HG03097 (cell line): ENCODE data around the gene VDR.

ENCODE experiments used
- ATAC-seq: cut with Tn5 transposase; IDR thresholded peaks from one replicate; pipeline ENCODE4 v1.9.1; 2021; ENCODE audit not compliant: unreplicated experiment, low FRiP score

The VDR gene

DNA sequence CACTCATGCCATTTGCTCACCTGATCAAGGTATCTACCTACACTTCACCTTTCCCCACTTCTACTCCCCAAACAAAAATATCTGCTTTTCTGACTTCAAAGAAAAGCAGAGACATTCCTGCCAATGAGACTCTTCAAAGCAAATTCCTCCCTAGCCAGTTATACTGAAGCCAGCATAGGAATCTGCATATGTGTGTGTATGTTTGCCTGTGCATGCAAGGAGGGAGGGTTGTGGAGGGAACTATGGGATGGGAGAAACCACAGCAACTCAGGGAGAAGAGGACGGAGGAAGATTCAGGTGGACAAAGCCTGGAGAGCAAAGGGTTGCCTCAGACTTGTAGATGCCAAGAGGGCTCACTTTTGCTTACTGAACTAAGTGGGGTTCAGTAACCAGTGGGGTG lies 26.4 kb upstream of the VDR start:
- ATAC-seq = no peak

DNA sequence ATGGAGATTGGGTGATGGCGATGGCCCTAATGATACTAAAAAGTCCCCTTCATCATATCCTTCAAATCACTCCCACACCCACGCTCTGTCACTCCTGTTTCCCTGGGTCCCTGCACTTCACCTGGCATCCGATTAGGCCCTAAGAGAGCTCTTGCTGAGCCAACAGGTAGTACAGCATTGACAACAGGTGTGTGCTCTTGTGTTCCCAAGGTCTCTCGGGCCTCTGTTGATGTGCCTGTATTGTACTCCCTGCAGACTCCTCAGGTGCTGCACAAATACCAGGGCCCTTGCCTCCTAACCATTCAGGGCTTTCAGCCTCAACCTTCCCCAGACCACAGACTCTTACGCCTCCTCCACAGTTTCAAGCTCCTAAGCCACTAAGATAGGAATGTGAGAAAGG lies 25.8 kb upstream of the VDR start:
- no peak for ATAC-seq

DNA sequence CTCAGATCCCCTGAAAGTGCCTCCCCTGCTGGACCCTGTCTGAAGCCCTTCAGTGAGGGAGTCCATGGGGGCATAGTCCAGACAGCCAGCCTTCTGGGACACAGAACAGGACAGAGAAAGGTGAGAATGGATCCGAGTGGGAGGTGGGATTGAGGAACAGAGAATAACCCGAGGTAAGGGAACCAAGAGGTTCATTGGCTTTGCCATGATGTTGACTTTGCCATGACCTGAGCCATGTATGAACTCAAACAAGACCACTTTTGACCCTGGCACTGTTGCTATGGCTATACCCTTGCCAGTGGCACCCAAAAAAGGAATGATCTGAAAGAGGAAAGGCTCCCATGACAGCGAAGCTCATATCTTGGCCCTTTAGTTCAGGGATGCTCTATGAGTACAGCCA lies 22.6 kb upstream of the VDR start:
- ATAC-seq = no peak

DNA sequence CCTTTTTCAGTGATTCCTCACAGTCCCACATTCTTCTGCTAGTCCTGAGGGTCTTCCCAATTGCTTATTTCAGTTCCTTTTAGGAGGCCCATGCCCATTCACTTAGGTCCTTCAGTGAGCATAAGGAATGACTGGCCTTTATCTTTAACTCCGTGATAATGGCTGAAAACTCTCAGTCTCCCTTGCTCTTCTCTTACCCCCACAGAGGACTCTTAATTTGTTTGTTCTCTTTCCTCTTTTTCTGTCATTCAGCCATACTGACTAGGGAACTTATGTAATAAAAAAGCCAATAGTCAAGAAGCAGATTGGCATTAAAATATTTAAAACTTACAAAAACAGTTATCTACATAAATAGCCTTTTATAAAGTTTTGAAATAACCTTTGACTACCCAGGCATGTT lies 17.1 kb upstream of the VDR start:
- ATAC-seq = no peak

DNA sequence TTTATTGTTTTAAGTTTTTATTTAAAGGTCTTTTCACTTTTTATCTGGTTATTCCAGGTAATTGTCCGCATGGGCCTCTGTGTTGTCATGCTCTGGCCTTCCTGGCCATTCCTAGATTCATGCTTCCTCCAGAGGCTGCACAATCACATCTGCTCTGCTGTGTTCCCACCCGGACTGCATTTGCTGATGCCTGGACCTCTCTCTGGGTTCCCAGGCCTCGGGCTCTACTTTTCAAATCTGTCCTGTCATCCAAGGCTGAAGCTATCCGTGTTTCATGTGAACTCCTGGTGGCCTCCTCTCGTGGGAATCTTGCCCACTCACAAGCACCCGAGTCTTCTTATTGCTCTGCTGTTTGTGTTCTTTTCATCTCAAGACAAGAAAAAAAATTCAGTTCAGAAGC lies 16.1 kb upstream of the VDR start:
- no peak for ATAC-seq

DNA sequence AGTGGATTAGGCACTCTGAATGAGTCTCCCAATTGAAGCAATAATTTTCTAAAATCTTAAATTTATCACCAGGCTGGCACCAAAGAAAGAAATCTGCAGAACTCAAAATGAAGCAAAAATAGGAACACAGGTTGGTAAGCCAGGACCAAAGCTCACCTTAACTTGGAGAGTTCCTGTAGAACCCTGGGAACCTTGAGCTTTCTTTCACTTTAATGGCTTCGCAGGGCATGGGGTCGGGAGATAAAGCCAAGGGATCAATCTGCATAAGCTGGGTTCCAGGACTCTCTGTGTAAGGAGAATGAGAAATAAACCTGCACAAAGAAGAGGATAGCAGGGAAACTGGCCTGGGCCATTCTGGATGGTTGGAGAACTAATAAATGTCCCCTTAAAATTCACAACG lies 8.3 kb upstream of the VDR start:
- ATAC-seq = no peak

DNA sequence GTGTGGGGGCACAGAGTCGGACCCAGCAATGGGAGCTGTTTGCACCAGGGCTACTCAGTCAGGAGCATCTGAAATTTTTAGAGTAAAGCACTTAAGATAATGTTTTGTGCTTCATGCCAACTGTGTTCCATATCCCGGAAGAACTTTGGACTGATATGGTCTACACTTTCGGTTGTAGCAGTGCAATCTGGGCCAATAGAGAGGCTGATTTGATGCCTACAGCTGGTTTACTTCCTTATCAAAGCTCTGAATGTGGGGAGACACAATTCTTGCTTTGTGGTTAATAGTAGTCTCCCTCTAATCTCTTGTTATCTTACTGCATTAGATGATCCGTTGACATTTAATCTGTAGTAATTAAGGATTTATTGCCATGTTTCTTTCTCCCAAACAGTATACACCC lies 7.8 kb upstream of the VDR start:
- no peak for ATAC-seq

DNA sequence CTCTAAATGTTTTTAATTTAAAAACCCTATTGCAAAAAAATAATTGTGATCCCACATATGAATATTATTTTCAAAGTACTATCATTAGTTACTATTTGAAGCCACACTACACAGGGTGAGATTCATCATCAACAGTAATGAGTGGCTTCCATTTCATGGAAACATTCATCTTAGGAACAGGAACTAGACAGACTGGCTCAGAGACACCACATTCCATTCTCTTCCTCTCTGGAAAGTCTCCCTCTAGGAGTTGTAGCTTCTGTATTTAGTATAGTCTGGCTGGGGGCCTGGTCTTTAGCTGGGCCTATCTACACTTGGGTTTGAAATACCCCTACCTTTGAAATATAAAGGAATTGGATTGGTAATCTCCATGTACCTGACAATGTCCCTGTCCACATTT lies 6.2 kb upstream of the VDR start:
- no peak for ATAC-seq

DNA sequence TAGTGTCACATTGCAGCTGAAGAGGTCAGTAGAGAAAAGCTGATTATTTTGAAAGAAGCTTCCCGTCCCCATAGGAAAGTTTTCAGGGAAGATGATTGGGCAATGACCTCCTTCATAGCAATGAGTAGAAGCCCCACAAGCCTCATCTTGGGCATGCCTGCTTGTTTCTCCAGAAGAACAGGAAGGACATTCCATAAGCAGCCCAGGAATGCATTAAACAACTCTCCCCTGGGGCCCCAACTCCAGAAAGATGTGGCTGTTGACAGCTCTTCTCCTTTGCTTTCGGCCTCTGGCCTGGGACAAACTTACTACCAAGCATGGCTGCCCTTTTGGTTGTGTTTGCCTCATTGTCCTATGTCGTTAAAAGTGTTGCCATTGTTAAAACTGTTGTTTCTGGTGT lies 5.7 kb upstream of the VDR start:
- ATAC-seq = no peak

DNA sequence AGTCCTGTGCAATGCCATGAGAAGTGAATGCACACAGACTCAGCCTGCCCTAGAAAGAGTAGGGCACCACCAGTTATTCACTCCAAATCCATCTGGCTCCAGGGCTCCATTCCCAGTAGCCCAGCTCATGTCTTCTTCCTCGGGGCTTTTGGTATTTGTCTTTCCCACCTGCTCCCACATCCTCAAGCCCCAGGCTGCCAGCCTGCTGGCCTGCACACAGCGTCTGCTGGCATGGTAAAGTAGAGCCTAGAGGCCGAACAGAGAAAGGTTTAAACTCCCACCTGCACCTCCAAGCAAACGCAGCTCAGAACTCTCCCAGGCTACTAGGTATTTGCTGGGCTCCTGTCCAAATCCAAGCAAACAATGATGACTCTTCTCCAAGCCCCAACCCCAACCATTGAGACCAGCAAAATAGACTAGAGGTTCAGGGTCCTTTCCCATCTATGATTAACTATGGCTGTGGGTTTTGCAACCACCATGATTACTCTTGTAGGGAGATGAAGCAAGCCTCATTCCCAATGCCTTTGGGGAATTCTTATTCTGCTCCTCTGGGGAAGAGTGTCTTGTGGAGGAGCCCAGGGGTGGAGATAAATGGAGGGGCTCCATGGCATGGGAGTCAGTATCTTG lies 5.2 kb upstream of the VDR start:
- no peak for ATAC-seq

DNA sequence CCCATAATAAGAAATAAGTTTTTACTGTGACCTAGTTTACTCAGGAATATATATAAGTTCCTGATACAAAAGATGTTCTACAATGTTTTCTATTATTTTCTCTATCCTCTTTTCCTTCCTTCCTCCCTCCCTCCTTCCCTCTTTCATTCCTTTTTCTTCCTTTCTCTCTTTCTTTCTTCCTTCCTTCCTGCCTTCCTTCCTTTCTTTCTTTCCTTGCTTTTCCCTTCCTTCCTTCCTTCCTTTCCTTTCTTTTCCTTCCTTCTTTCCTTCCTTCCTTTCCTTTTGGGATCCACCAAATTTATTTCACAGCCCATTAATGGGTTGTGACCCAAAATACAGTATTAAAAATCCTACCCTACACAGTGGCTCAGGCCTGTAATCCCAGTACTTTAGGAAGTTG lies 3.9 kb upstream of the VDR start:
- no peak for ATAC-seq

DNA sequence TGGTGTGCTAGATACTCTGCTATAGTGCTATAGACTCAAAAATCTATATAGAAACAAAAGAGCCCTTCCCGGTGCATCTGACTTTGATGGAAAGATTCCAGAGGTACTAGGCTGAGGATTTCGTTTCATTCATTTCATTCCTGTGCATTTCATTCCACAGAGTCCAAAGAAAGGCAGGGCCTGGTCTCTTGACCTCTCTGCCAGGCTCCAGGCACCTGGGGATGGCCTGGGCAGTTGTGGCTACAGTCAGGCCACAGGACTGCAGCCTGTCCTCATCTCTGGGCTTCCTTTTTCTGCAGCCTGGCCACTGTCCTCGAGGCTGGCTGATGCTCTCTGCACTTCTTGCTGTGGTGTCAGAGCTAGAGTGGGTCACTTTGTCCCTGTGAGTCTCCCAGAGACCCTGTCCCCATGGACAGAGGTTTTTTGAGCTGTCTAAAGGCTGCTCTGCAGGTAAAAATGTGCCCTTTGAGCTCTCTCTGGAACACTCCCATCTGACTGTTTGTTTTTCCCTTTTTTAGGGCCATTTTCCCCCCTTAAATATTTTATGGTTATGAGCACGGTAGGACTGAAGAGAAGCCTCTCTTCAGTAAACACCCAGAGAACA lies 3.2 kb upstream of the VDR start:
- no peak for ATAC-seq

DNA sequence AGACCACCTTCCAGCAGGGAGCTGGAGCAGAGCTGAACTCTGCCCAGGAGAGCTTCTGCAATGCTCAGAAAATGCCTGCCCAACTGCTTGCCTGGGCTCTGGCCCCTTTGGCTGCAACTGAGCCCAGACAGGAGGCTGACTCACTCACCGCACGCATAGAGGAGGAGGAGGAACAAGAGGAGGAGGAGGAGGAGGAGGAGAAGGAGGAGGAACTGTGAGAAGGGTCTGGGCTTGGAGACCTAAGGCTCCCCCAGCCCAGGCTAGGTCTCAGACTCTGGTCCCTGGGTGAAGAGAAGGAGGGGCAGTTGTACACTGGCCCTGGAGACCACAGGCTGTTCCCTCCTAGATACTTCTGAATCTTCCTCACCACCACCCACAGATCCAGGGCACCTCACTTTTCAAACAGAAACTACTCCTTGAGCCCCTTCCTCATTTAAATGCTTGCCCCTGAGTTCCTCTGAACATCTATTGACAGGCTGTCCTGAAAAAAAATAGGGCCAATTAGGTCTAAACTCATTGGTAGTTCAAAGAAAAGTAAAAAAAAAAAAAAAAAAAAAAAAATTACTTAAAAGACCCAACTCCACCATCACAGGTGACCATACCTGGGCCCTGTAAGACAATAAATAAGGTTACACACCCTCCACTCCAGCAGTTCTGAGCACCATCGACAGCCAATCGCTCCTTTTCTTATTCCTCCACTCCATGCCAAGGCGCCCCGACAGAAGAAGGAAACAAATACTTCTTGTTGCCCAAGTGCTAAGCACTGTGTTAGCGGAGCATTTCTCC lies 674 bp downstream of the VDR start:
- ATAC-seq = no peak

DNA sequence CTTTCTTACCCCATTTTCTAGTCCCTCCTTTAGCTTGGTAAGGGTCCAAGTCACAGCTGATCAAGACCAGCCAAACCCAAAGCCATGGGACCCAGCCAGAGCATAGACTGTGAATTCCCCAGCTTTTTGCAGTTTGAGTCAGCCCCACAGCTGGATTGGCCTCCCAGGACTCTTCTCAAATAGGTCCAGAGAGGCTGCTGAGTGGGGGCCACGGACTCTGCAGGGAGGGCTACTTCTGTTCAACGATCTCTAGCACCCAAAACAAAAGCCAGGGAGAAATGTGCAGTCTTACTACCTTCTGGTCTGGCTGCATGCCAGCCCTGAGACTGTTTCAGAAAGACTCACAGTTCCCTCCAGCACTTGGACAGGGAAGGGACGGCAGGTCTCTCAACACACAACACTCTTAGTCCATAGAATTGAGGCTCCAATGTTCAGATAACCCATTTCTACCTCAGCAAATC lies 1.6 kb downstream of the VDR start:
- no peak for ATAC-seq

DNA sequence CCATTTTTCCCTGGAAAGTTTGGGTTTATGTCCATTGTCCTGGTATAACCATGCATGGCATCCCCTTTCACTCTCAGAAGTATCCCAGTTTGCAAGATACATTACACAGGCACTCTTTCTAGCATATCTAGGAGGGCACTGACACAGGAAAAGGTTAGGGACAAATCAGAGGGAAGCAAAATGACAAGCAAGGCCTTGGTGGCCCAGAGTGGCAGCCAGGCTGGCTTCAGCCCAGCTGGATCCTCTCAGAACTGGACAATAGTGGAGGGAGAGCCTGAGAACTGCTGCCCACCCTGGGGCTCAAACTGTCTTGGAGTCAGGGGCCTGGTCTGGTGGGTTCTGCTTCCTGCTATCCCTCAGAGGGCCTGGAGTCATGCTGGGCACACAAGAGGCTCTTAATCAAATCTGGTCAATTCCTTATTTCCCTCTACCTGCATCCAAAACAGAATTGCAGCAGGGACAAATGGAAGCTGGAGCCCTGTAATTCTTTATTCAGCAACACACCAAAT lies 2.6 kb downstream of the VDR start:
- ATAC-seq = no peak

DNA sequence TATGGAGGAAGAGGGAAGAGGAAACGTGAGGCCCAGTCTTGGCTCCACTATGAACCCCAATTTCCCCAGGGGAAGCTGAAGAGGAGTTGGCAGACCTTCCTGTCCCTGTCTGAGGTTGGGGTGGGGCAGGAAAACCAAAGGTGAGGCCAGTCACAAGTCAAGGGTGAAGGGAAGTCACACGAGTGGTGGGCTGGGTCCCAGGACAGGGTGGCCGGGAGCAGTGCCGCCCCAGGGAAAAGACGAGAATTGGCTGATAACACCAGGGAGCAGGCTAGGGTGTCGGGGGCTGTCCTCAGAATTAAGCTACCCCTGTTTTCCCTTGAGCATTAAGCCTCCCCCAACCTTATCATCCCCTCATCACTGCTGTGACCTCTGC lies 3.1 kb downstream of the VDR start:
- no peak for ATAC-seq

DNA sequence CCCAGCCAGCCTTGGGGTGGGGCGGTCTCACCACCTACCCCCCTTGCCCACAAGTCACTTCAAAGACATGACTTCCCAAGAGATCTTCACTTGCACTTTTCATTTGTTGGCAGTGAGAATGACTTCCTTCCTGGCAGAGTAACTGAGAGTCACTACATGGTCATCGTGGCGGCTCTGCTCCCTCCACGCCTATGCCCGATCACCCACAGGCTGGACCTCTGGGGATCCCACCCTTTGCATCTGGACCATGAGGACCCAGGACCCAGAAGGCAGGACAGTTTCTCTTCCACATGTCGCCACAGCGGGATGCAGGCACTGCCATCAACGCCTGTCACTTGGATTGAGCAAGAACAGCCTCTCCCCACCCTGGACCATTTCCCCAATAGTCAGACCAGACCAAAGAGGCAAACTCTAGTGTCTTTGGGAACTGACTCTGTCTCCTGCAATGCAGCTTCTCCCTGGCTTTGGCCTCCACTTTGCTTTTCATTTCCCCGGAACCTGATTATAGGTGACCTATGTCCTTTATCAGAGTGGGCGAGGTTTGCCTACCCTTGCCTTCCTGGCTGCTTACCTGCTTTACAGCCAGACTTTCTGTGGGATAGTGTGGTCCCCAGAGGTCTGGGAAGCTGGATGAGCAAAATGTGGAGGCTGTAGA lies 3.6 kb downstream of the VDR start:
- no peak for ATAC-seq

DNA sequence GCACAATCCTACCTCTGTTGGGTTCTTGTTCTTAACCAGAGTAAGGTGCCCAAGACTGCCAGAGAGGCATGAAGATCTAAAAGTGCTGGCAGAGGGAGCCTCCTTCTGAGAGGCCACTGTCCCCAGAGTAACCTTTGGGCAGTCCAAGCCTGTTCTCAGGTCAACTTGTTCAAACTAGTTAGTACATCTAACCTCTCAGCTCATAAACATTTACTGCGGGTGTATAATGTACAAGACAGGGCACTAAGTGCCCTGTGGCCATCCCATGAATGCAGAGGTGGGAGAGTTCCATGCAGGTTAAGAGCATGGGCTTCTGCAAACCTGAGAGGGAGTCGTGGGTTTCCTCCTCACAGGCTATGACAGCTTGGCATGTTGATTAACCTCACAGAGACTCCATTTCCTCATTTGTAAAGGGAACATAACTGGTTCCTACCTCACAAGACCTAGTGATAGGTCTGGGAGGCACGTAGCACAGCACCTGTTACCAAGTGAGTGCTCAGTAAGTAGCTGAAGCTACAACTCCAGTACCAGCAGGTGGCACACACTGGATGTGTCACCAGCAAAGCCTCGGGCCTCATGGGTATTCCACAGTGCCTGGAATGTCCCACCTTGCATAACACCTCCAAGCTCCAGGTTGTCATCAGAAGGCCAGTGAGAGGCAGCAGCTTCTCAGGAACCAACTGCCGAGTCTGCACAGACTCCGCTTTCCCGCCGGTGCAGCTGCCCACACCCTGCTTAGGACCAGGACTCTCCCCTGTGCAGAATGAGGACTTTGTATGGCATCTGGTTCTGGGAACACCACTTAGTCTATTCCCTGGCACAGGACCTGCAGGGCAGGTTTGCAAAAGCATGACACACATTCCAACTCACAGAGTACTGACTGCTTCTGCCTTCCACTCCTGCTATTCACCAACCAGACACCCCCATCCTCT lies 4.4 kb downstream of the VDR start:
- ATAC-seq = no peak

DNA sequence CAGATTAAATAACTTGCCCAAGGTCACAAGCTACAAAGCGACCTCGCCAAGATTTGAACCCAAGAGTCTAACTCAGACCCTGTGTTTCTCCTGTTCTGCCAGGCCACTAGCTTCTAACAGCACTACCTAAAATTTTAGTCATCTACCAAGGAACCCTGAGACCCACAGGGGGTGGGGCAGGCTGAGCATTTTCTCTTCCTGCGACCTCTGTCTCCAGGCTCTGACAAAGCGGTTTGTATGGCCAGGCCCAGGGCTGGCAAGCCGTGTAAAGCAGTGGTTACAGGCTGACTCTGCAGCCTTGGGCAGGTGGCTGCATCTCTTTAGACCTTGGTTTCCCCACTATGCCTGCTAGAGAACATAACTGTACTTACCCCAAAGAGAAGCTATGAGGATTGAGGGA lies 5.3 kb downstream of the VDR start:
- ATAC-seq = no peak

DNA sequence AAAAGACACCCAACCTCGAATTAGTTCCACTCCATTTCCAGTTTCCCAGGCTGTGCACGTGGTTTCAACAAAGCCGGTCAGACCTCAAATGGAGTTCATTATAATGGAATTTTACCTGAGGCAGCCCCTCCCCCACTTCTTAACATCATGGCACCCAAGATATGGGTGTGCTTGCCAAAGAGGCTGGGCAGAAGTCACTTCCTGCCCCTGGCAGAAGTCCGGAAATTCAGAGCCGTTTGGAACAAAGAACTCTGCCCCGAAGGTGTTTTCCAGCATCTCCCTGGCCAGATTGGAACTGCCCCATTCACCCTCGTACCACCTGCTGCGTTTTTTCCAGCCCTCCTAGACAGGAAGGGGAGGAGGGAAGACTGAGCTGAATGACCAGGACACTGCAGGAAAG lies 8.2 kb downstream of the VDR start:
- no peak for ATAC-seq
